HG03095 (cell line): ENCODE data around the gene ETS1.

Experiments
- ATAC-seq: cut with Tn5 transposase; IDR thresholded peaks from one replicate; pipeline ENCODE4 v1.9.1; 2021; ENCODE audit warnings: moderate library complexity; ENCODE audit not compliant: unreplicated experiment

ETS1 gene

DNA sequence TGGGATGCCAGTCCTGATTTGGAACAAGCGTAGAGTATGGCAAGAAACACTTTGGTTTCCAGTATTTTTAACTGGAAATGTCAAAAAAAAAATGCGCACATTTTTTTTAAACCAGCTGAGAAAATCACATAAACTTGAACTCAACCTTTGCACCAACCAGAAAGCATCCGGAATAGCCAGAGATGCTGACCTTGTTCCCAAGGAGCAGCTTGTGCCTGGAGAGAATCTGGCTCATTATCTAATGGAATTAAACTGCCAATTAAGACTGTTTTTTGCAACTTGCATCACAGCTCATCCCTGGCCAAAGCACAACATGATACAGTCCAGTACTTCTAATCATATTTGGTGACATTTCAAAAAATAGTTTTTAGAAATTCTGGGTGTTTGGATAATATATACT, 8.4 kb upstream of the ETS1 start:
- no peak for ATAC-seq

GRCh38 chr11:128595221-128595620, 7.9 kb upstream of the ETS1 start:
- no peak for ATAC-seq

DNA sequence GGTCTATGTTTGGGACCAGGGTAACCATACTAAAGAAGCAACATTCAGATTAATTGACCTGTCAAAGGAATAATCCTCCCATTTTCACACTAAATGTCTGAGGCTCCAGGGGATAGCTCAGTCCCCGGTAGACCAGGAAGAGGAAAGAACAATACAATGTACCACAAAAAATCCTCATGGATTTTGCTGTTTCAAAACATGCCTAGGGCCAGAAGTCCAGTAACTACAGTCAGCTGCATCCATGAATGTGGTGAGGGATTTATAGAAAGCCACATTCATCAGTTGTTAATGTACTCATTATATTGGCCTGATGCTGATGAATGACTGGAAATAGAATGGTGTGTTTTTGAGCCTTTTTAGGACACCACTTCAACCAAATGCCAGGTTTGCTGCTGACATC, 6.9 kb upstream of the ETS1 start:
- no peak for ATAC-seq

- ATAC-seq = no peak
Measured at GRCh38 chr11:128593281-128593680, 5.9 kb upstream of the ETS1 start.

- ATAC-seq = no peak
Measured at GRCh38 chr11:128592454-128592853, 5.1 kb upstream of the ETS1 start.

DNA sequence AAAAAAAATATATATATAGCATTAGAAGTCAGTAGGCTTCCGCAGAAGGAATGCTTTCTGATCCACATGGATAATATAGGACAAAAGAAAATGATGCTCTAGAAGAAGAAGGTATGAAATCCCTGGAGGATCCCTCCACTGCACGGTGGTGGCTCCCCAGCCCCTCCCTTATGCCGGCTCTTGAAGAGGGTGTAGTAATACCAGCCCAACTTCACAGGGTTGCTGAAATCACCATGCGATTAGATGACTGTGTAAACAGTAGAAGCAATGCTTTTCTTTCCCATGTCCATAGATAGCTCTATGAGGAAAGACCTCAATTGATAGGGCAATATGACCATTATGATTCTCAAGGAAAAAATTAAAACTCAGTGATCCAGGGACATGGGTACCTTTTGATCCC, 3.2 kb upstream of the ETS1 start:
- ATAC-seq = no peak

- no peak for ATAC-seq
Measured at GRCh38 chr11:128589998-128590397, 2.6 kb upstream of the ETS1 start.

DNA sequence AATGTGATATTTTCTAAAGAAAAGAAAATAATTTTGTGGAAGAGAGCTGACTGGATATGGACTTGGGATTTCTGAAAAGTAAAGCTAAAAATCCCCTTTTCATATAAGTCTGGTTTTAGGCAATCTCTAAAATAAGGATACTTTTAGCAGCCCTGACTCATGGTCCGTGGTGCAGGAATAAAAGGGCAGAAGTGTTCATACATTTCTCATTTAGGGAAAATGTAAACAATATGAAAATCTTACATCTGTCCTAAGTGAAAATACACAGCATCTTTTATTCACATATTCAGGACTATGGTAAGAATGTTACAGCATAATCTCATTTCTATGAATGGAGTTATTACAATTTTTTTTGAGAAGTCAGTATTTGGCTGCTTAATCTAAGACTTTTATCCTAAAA, 735 bp upstream of the ETS1 start:
- ATAC-seq = no peak

GRCh38 chr11:128586689-128587088, 669 bp downstream of the ETS1 start:
- no peak for ATAC-seq

DNA sequence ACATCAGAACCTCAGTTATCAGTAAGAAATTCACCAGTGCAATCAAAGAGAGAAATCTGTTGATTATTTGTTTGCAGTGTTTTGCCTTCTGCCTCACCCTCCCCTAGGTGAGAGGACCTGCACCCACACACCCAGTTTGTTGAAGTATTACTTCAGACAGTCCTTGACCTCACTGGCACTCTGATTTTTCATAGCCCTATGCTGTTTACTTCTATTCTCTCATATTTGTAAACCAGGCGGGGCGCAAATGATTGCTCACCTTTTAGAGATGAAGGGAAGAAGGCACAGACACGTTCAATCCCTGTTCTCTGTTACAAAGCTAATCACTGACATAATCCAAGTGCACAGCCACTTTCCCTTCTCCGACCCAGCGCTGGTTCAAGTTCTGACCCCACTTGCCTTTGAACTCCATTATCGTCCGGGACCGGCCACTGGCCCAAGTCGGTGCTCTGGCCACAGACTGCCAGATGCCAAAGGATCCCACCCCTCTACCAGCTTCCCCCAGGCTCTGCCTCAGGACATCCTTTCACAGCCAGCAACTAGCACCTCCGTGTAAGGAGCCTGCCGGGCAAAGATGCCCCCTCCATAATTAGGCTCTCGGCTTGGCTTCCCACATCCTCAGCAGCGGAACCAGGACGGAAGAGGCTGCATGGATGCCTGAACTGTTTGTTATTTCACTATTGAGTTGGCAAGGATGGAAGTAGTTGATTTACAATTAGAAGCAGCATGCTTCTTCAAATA, 1.7 kb downstream of the ETS1 start:
- ATAC-seq = no peak

DNA sequence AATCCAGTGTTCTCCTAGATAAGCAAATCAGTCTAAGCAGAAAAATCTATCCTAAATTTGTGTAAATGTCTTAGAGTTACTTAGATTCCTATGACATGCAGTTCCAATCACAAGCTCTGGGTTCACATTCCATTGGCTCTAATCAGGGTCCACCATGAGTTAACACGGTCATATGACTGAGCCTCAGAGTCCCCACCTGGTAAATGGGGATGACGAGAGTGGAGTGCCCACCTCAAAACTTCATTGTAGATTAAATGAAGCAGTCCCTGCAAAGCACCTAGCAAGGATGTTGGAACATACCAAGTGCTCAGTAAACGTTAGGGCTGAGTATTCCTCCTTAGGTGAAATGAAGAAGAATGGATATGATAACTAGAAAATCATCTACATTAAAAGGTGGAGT, 3.1 kb downstream of the ETS1 start:
- ATAC-seq = no peak

- no peak for ATAC-seq
Measured at GRCh38 chr11:128582496-128583366, 4.6 kb downstream of the ETS1 start.

DNA sequence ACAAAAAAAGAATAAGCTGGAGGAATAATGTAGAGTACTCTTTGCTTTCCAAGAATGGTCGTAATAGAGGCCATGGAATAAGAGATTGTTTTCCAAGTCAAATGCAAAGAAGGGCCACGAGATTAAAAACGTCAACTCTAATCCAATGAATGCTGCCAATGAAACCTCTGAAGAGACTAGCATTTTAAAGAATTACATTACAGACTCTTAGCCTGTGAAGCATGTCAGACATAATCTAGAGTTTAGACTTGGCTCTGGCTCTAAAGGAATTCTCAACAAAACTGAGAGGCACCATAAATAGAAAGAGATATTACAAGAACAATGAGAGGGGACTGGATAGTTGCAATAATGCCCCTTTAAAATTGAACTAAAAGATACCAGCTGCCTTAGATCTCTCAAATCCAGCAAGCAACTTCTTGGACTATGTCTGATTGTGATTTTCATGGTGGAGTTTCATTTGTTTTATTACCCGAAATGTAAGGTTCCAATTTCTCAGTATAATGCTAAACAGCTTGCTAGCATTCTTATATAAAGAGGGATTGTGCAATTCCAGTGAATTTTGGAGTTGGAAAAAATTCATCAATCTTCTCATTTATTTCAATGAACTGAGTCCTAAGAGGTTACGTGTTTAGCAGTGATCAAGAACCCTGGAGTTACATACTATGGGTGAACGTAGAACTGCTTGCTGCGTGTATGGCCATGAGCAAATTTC, 5.6 kb downstream of the ETS1 start:
- no peak for ATAC-seq

DNA sequence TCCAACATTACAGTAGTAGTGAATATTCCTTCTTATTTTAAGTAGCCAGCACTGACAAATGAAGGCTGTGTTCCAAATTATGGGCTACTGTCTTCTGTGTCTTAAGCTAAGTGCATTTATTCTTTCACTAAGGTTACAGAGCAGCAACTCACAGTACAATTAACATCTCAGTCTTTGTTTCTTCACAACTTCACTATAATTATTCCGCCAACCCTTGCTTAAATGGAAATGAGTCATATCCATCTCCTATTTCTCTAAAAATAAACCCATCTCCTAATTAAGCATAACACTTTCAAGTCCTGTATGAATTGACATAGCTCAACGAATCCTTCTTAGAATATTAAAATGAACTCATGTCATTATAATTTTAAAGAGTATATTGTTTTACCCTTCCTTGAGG, 6.7 kb downstream of the ETS1 start:
- ATAC-seq = no peak

- peak; percentile 87 for ATAC-seq
Measured at GRCh38 chr11:128579798-128580504, 7.4 kb downstream of the ETS1 start.

DNA sequence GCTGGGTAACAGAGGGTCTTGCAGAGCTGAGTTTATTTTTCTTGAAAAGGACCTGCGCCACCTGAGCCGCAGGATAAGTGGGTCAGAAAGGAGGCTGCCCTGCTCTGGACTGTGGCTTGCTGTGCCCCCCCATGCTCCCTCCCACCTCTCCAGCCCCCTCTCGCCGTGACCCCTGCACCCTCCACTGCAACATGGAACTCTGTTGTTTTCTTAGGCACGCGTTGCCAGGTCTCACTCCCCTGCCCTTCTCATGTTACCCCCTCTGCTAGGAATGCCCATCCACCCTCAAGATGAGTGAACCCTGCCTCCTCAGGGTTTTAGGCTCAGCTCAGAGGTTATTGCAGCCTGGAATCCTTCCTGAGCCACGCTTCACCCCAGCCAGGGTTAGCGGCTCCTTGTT, 10.8 kb downstream of the ETS1 start:
- ATAC-seq = no peak

GRCh38 chr11:128575961-128576350, 11.4 kb downstream of the ETS1 start:
- no peak for ATAC-seq

GRCh38 chr11:128575174-128575960, 12.0 kb downstream of the ETS1 start:
- ATAC-seq = no peak

GRCh38 chr11:128574576-128575011, 12.8 kb downstream of the ETS1 start:
- no peak for ATAC-seq

DNA sequence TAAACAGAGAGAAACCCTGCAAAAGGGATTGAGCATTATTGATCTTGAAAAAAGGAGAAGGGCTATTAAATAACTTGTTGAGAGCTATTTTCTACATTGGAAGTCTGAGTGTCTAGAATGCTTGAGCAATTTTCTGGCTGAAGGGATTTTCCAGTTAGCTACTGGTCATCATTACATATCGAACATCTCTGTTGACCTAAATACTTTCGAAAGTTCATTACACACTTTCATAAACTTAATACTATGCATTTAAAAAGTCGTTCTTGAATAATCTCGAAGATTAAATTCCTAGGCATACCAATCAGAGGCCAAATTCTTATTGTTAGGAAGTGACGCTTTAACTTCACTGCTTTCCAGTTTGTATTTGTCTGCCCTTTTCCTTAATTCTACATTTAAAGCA, 13.7 kb downstream of the ETS1 start:
- ATAC-seq = no peak
